ENCODE measurements around the gene NACC1.
"Not testable (repeated sequence)": the region's sequence is repeated elsewhere in the genome, so short reads cannot be mapped to it uniquely, and the experiment has no call there.

Gene NACC1

DNA sequence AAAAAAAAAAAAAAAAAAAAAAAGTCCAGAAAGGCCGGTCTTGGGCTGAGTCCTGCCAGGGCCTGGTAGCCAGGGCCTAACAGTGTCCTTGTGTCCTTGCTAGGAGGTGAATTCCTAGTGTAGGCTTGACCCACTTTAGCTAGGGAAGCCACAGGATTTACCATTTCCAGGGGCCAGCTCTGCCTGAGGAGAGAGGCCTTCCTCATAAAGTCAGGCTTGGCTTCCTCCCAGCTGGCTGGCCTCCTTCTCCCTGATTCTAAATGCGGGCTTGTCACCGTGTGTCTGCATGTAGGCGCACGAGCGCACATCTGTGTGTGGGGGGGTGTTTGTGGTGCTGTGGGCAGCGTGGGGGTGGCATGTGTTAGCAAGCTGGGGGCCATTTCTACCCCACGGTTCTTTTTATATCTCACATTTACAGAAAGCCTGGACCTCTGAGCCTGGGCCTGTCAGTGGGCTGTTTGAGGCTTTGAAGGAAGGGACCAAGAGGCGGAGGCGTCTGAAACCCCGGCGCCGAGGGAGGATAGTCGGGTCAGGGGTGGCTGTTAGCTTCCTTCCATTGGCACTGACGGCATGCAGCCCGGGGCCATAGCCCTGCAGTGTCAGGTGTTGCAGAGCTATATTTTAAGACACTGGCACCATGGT lies 63.8 kb downstream of the NACC1 start:
- H4K20me1 ChIP-seq (ENCODE audit: insufficient read depth, low read length): no peaks in the 10 kb centered on the region
- no peak overlapping the region for H3K27ac ChIP-seq (ENCODE audit: low read length)
- H3K4me3 ChIP-seq (ENCODE audit: low read length): no peak overlapping the region
- no peak for DNase-seq
- peaks cover 47% of the 10 kb centered on the region for H3K27me3 ChIP-seq (replicated peaks; ENCODE audit: insufficient read depth, low read length)
- H3K4me2 ChIP-seq (ENCODE audit: low read depth, low read length): no peak overlapping the region
- TF ChIP-seq EZH2phosphoT487 (IDR thresholded peaks at IDR 0.05; ENCODE audit: low read length) (no peak), EZH2 (optimal IDR thresholded peaks at IDR 0.05; ENCODE audit: low read depth, low read length) (no peak)
- TF ChIP-seq, protein P1, sequence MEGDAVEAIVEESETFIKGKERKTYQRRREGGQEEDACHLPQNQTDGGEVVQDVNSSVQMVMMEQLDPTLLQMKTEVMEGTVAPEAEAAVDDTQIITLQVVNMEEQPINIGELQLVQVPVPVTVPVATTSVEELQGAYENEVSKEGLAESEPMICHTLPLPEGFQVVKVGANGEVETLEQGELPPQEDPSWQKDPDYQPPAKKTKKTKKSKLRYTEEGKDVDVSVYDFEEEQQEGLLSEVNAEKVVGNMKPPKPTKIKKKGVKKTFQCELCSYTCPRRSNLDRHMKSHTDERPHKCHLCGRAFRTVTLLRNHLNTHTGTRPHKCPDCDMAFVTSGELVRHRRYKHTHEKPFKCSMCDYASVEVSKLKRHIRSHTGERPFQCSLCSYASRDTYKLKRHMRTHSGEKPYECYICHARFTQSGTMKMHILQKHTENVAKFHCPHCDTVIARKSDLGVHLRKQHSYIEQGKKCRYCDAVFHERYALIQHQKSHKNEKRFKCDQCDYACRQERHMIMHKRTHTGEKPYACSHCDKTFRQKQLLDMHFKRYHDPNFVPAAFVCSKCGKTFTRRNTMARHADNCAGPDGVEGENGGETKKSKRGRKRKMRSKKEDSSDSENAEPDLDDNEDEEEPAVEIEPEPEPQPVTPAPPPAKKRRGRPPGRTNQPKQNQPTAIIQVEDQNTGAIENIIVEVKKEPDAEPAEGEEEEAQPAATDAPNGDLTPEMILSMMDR (IDR thresholded peaks at IDR 0.05; ENCODE audit: low read length): no peak
- H3F3A ChIP-seq (ENCODE audit: insufficient read depth, low read length): no peaks in the 10 kb centered on the region
- H2AFZ ChIP-seq (ENCODE audit: low read length): no peak overlapping the region
- H3K79me2 ChIP-seq (ENCODE audit: low read length): no peaks in the 10 kb centered on the region
- no peaks in the 10 kb centered on the region for H3K9me2 ChIP-seq (replicated peaks; ENCODE audit: insufficient read depth, low read length)
- H3K36me3 ChIP-seq (replicated peaks; ENCODE audit: insufficient read depth, low read length): no peaks in the 10 kb centered on the region
- no peaks in the 10 kb centered on the region for H3K9me3 ChIP-seq (replicated peaks; ENCODE audit: insufficient read depth, low read length)
- H3K4me1 ChIP-seq (ENCODE audit: low read length): no peaks in the 10 kb centered on the region
- no peak overlapping the region for H3K9ac ChIP-seq (ENCODE audit: low read length)

DNA sequence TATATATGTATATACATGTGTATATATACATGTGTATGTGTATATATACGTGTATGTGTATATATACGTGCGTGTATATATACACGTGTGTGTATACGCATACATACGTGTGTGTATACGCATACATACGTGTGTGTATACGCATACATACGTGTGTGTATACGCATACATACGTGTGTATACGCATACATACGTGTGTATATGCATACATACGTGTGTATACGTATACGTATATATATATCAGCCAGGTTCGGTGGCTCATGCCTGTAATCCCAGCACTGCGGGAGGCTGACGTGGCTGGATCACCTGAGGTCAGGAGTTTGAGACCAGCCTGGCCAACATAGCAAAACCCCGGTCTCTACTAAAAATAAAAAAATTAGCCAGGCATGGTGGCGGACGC lies 66.9 kb downstream of the NACC1 start:
- H3K4me3 ChIP-seq (ENCODE audit: low read length); H3K79me2 ChIP-seq (ENCODE audit: low read length): not testable (repeated sequence)

DNA sequence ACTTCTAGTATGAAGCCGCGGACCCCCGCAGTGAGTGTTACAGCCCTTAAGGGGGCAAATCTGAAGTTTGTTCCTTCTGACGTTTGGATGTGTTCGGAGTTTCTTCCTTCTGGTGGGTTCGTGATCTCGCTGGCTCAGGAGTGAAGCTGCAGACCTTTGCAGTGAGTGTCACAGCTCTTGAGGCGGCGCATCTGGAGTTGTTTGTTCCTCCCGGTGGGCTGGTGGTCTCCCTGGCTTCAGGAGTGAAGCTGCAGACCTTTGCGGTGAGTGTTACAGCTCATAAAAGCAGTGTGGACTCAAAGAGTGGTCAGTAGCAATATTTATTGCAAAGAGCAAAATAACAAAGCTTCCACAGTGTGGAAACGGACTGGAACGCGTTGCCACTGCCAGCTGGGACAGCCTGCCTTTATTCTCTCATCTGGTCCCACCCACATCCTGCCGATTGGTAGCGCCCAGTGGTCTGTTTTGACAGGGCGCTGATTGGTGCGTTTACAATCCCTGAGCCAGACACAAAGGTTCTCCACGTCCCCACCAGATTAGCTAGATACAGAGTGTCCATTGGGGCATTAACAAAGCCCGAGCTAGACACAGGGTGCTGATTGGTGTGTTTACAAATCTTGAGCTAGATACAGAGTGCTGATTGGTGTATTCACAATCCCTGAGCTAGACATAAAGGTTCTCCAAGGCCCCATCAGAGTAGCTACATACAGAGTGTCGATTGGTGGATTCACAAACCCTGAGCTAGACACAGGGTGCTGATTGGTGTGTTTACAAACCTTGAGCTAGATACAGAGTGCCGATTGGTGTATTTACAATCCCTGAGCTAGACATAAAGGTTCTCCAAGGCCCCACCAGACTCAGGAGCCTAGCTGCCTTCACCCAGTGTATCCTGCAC lies 67.9 kb downstream of the NACC1 start:
- H3F3A ChIP-seq (ENCODE audit: insufficient read depth, low read length); H3K4me1 ChIP-seq (ENCODE audit: low read length); H3K4me3 ChIP-seq (ENCODE audit: low read length); H3K36me3 ChIP-seq (replicated peaks; ENCODE audit: insufficient read depth, low read length); H4K20me1 ChIP-seq (ENCODE audit: insufficient read depth, low read length); DNase-seq; H3K9ac ChIP-seq (ENCODE audit: low read length); H2AFZ ChIP-seq (ENCODE audit: low read length); H3K27ac ChIP-seq (ENCODE audit: low read length); H3K9me2 ChIP-seq (replicated peaks; ENCODE audit: insufficient read depth, low read length); H3K9me3 ChIP-seq (replicated peaks; ENCODE audit: insufficient read depth, low read length); H3K79me2 ChIP-seq (ENCODE audit: low read length); H3K4me2 ChIP-seq (ENCODE audit: low read depth, low read length): not testable (repeated sequence)
- H3K27me3 ChIP-seq (replicated peaks; ENCODE audit: insufficient read depth, low read length): peaks cover 62% of the 10 kb centered on the region

More for the DNA sequence above, 66.9 kb downstream of the NACC1 start:
- H3K9ac ChIP-seq (ENCODE audit: low read length); H3K27ac ChIP-seq (ENCODE audit: low read length); H3K36me3 ChIP-seq (replicated peaks; ENCODE audit: insufficient read depth, low read length); H3K9me3 ChIP-seq (replicated peaks; ENCODE audit: insufficient read depth, low read length); H3K4me1 ChIP-seq (ENCODE audit: low read length); H4K20me1 ChIP-seq (ENCODE audit: insufficient read depth, low read length); H3K4me2 ChIP-seq (ENCODE audit: low read depth, low read length); H2AFZ ChIP-seq (ENCODE audit: low read length); DNase-seq; H3F3A ChIP-seq (ENCODE audit: insufficient read depth, low read length); H3K9me2 ChIP-seq (replicated peaks; ENCODE audit: insufficient read depth, low read length): not testable (repeated sequence)
- peaks cover 62% of the 10 kb centered on the region for H3K27me3 ChIP-seq (replicated peaks; ENCODE audit: insufficient read depth, low read length)

DNA sequence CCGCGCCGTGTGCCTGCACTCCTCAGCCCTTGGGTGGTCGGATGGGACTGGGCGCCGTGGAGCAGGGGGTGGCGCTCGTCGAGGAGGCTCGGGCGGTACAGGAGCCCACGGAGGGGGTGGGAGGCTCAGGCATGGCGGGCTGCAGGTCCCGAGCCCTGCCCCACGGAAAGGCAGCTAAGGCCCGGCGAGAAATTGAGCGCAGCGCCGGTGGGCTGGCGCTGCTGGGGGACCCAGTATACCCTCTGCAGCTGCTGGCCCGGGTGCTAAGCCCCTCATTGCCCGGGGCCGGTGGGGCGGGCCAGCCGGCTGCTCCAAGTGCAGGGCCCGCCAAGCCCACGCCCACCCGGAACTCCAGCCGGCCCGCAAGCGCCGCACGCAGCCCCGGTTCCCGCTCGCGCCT lies 68.6 kb downstream of the NACC1 start:
- H3K9me2 ChIP-seq (replicated peaks; ENCODE audit: insufficient read depth, low read length); H3K4me2 ChIP-seq (ENCODE audit: low read depth, low read length); DNase-seq; H2AFZ ChIP-seq (ENCODE audit: low read length); H3K9ac ChIP-seq (ENCODE audit: low read length); H3K27ac ChIP-seq (ENCODE audit: low read length); H3K36me3 ChIP-seq (replicated peaks; ENCODE audit: insufficient read depth, low read length); H3K4me3 ChIP-seq (ENCODE audit: low read length); H3K79me2 ChIP-seq (ENCODE audit: low read length); H3K4me1 ChIP-seq (ENCODE audit: low read length); H4K20me1 ChIP-seq (ENCODE audit: insufficient read depth, low read length); H3K9me3 ChIP-seq (replicated peaks; ENCODE audit: insufficient read depth, low read length); H3F3A ChIP-seq (ENCODE audit: insufficient read depth, low read length): not testable (repeated sequence)
- H3K27me3 ChIP-seq (replicated peaks; ENCODE audit: insufficient read depth, low read length): peaks cover 66% of the 10 kb centered on the region

Measured in MM.1S (cell line).